SU-DHL-6 (cell line): ENCODE results near the gene KAT8.

Source experiments
- H2AFZ ChIP-seq: fragments of 200-600 bp; sonication (generic); 2 replicates; pipeline ENCODE4 v1.6.1; 2014; ENCODE audit warnings: low read depth, mild to moderate bottlenecking, moderate library complexity, mixed read lengths, antibody characterized with exemption, low read length; ENCODE audit not compliant: severe bottlenecking
- H3F3A ChIP-seq: fragments of 200-600 bp; shearing (Covaris generic); 2 replicates; pipeline ENCODE4 v1.6.0; 2016; ENCODE audit warnings: antibody characterized with exemption, mild to moderate bottlenecking; ENCODE audit not compliant: insufficient read depth
- H3K27ac ChIP-seq: fragments of 200-600 bp; sonication (generic); 2 replicates; pipeline ENCODE4 v1.5.1; 2016; ENCODE audit warnings: low read depth, mild to moderate bottlenecking, low read length, moderate library complexity, mixed read lengths
- H3K27me3 ChIP-seq: fragments of 200-600 bp; sonication (generic), shearing (Covaris generic); 2 replicates; pipeline ENCODE4 v1.6.0; 2014; ENCODE audit warnings: mild to moderate bottlenecking, low read length
- H3K36me3 ChIP-seq: fragments of 200-600 bp; sonication (generic); 2 replicates; pipeline ENCODE4 v1.6.1; 2014; ENCODE audit warnings: mild to moderate bottlenecking, low read length, mixed read lengths
- H3K4me2 ChIP-seq: fragments of 300-600, 200-600 bp; shearing (Covaris generic), sonication (generic); 2 replicates; pipeline ENCODE4 v1.6.0; 2014; ENCODE audit warnings: low read length, low read depth, mild to moderate bottlenecking; ENCODE audit not compliant: poor library complexity, severe bottlenecking
- H3K4me3 ChIP-seq: fragments of 200-600 bp; sonication (generic); 2 replicates; pipeline ENCODE4 v1.5.1; 2014; ENCODE audit warnings: antibody characterized with exemption, low read length, mild to moderate bottlenecking, mixed read lengths; ENCODE audit not compliant: insufficient read depth, poor library complexity, severe bottlenecking
- H3K79me2 ChIP-seq: fragments of 200-600 bp; sonication (generic); 2 replicates; pipeline ENCODE4 v1.6.1; 2014; ENCODE audit warnings: mild to moderate bottlenecking, low read length, moderate library complexity; ENCODE audit not compliant: insufficient read depth
- H3K9ac ChIP-seq: fragments of 200-600 bp; sonication (generic); 2 replicates; pipeline ENCODE4 v1.7.0; 2014; ENCODE audit warnings: mild to moderate bottlenecking, low read length
- H3K9me2 ChIP-seq: fragments of 200-600 bp; sonication (generic); replicated peaks from 2 replicates; pipeline ENCODE4 v1.6.1; 2014; ENCODE audit warnings: low read length; ENCODE audit not compliant: insufficient read depth
- H3K9me3 ChIP-seq: fragments of 200-600 bp; sonication (generic); 2 replicates; pipeline ENCODE4 v1.6.1; 2014; ENCODE audit warnings: low read length, mixed read lengths; ENCODE audit not compliant: insufficient read depth
- H4K20me1 ChIP-seq: fragments of 200-600 bp; sonication (generic); 2 replicates; pipeline ENCODE4 v1.6.1; 2014; ENCODE audit warnings: low read depth, mild to moderate bottlenecking, antibody characterized with exemption, low read length, moderate library complexity, mixed read lengths
- EZH2phosphoT487 ChIP-seq: fragments of 200-600 bp; sonication (generic), shearing (Covaris generic); conservative IDR thresholded peaks from 2 replicates; pipeline ENCODE4 v1.6.1; 2018; ENCODE audit warnings: mild to moderate bottlenecking, antibody characterized with exemption, low read length, moderate library complexity, mixed read lengths
- TF ChIP-seq, protein P1 (sequence below): fragments of 200-600 bp; sonication (generic); IDR thresholded peaks from one replicate; pipeline ENCODE4 v1.5.1; 2017; ENCODE audit warnings: antibody characterized with exemption, mild to moderate bottlenecking, low read length, moderate library complexity; ENCODE audit not compliant: insufficient read depth, poor library complexity, severe bottlenecking

The KAT8 gene

DNA sequence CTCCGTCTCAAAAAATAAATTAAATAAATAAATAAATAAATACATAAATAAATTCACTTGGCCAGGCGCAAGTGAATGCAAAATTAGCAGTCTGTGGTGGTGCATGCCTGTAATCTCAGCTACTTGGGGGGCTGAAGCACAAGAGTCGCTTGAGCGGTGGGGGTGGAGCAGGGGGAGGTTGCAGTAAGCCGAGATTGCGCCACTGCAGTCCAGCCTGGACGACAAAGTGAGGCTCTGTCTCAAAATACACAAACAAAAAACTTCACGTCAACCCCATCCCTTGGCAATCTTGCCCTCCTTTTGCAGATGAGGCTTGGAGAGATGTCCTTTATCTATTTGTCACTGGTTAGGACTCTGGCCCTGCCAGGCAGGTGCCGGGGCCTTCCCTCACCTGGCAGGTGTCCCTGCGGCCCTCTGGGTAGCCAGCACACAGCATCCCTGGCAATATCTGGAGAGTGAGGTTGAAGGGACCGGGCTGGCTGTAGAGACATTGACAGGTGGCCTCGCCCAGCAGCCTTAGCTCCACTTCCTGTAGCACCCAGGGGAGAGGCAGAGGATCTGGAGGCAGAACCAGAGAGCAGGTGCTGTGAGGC, 28.0 kb downstream of the KAT8 start:
- TF ChIP-seq, protein P1, sequence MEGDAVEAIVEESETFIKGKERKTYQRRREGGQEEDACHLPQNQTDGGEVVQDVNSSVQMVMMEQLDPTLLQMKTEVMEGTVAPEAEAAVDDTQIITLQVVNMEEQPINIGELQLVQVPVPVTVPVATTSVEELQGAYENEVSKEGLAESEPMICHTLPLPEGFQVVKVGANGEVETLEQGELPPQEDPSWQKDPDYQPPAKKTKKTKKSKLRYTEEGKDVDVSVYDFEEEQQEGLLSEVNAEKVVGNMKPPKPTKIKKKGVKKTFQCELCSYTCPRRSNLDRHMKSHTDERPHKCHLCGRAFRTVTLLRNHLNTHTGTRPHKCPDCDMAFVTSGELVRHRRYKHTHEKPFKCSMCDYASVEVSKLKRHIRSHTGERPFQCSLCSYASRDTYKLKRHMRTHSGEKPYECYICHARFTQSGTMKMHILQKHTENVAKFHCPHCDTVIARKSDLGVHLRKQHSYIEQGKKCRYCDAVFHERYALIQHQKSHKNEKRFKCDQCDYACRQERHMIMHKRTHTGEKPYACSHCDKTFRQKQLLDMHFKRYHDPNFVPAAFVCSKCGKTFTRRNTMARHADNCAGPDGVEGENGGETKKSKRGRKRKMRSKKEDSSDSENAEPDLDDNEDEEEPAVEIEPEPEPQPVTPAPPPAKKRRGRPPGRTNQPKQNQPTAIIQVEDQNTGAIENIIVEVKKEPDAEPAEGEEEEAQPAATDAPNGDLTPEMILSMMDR, result no peak
- TF ChIP-seq EZH2phosphoT487, result no peak
- Histone ChIP-seq H3K79me2 (no peaks in the 10 kb centered on the region), H3K27me3 (no peaks in the 10 kb centered on the region), H3F3A (no peaks in the 10 kb centered on the region), H3K27ac (no peak overlapping the region), H3K9ac (no peak overlapping the region), H2AFZ (no peak overlapping the region), H3K36me3 (no peaks in the 10 kb centered on the region), H4K20me1 (no peaks in the 10 kb centered on the region), H3K9me3 (no peaks in the 10 kb centered on the region), H3K9me2 (no peaks in the 10 kb centered on the region), H3K4me3 (no peak overlapping the region), H3K4me2 (no peak overlapping the region)

- no peaks in the 10 kb centered on the region for H3K36me3 ChIP-seq
- no peak overlapping the region for H3K4me3 ChIP-seq
- no peaks in the 10 kb centered on the region for H3K9me2 ChIP-seq
- H3K9me3 ChIP-seq, result no peaks in the 10 kb centered on the region
- no peaks in the 10 kb centered on the region for H3K79me2 ChIP-seq
- no peaks in the 10 kb centered on the region for H3K27me3 ChIP-seq
- H4K20me1 ChIP-seq, result no peaks in the 10 kb centered on the region
- H3K4me2 ChIP-seq, result no peak overlapping the region
- H3K27ac ChIP-seq, result no peak overlapping the region
- no peak overlapping the region for H2AFZ ChIP-seq
- TF ChIP-seq EZH2phosphoT487, result no peak
- TF ChIP-seq, protein P1, result no peak
- H3F3A ChIP-seq, result no peaks in the 10 kb centered on the region
- H3K9ac ChIP-seq, result no peak overlapping the region
These were observed 30.1 kb downstream of the KAT8 start for GRCh38 chr16:31147574-31147973.

DNA sequence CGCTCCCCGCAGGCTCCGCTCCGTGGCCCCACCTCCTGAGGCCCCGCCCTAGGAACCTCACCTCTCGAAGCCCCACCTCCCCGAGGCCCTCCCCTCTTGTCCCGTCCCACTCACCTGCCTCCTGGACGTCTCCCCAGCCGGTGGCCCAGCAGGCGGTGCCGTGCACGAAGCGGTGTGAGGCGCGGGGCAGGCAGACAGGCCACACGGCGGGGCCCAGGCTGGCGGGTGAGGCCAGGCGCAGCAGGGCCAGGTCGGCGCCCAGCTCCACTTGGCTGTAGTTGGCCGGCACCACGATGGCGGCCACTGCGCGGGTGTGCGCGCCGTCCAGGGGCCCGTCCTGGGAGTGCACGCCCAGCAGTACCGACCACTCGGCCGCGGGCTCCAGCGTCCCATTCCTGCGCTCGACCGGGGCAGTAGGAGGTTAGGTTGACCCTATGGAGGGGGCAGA, 30.8 kb downstream of the KAT8 start:
- no peaks in the 10 kb centered on the region for H3K36me3 ChIP-seq

More for the DNA sequence above, 30.8 kb downstream of the KAT8 start:
- Histone ChIP-seq H3K4me2 (no peak overlapping the region), H3K27ac (no peak overlapping the region), H3K79me2 (no peaks in the 10 kb centered on the region), H3K27me3 (no peaks in the 10 kb centered on the region), H2AFZ (no peak overlapping the region), H3K9me2 (no peaks in the 10 kb centered on the region), H3F3A (no peaks in the 10 kb centered on the region), H3K9ac (no peak overlapping the region), H3K9me3 (no peaks in the 10 kb centered on the region), H3K4me3 (no peak overlapping the region), H4K20me1 (no peaks in the 10 kb centered on the region)
- TF ChIP-seq, protein P1, result no peak
- TF ChIP-seq EZH2phosphoT487, result no peak
